ENCODE measurements around the gene GLRA2. TPM values are rescaled to one million over a fixed set of nuclear protein-coding genes. Genes with fewer than 3 reads are reported as not detected.

GLRA2 gene
- 0.22 TPM for total RNA-seq

DNA sequence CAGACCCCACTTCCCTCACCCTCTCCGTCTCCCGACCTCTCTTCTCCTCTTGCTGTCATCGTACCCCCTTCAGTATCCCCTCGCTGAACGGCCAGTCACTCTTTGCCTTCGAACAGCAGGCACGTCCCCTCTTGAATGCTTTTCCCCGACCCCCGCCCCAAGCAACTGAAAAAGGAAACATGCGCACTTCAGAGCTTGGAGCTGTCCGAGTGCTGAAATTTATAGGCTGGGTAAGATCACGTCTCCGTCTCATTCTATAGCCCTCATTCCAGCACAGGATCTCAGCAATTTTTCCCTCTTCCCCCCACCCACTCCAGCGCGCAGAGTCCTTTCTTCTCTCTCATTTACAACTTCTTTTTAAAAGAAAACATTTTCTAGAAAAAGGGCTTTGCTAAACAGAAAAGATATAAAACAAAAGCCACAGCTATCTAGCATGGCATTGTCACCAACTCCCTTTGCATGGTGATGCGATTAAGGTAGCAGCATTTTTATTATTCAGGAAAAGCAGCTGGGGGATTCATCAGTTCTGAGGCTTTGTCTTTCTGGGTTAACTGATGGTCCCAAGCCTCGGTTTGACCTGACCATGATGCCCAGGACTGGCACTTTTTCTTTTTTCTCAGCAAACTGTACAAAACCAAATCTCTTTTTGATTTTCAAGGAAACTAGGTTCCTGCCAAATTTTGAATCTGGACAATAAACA lies at the start of gene GLRA2:
Gene GLRA2, plus strand, starts transcription at position 247 of the 700 bp plus-strand sequence. CDS start 522 bp downstream, outside the sequence.
- intact Hi-C loops (cut with DNase I): no loop called here
- DNase-seq (ENCODE audit: low spot score) (no peak), ATAC-seq (no peak)

DNA sequence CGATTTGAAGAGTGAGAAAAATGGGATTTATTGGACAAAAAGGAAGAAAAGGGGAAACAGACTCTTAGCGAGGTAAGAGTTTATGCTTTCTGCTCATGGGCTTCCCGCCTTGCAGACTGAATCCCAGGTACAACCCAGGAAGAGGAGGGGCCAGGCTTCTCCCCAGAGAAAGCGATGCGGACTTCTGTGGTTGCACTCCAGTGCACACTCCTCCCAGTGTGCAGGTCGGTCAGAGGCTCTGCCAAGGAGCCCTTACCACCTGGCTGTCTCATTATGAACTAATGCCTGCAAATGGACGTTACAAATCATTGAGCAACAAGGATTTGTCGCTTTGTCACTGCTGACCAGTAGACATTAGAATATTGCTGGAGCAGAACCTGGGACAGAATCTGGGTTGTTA lies 39.9 kb upstream of the GLRA2 start:
- no peak for DNase-seq (ENCODE audit: low spot score)
- ATAC-seq: no peak
- intact Hi-C loops (cut with DNase I): no loop called here

DNA sequence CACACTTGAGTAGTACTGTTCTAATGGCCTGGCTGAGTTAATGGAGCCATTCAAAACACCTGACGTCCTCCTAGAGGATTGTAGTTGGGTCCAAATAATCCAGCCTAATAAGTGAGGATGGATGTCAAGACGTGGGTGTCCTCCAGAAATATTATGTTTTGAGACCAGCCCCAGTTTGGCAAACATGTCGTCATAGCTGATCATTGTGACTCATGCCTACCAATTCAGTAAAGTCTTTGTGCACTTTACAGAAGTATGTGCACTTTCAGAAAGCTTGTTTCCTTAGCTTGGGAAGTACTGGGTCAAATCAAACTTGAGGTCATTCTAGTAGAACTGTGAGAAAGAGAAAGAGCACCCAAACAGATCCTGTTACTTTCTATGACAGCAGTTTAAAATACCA lies 37.6 kb upstream of the GLRA2 start:
- ATAC-seq (no peak), DNase-seq (ENCODE audit: low spot score) (no peak)
- intact Hi-C loops (cut with DNase I): no loop called here

DNA sequence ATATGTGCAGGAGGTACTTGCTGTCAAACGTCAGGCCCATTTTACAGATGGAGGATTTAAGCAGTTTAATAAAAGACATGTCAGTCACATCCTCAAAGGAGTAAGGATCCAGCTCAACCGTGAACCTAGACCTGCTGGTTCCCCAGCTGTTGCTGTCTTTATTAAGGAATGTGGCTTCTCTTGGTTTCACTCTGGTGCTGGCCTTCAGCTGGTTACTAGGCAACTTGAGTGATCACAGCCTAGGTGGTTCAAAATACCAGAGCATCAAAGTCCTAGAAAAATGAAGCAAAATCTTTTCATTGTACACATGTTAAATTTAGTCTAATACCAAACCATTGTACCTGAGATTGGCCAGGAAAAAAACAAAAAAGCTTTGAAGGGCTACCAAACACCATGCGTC lies 32.7 kb upstream of the GLRA2 start:
- intact Hi-C loops (cut with DNase I): no loop called here
- ATAC-seq (peak; percentile 60), DNase-seq (ENCODE audit: low spot score) (no peak)

DNA sequence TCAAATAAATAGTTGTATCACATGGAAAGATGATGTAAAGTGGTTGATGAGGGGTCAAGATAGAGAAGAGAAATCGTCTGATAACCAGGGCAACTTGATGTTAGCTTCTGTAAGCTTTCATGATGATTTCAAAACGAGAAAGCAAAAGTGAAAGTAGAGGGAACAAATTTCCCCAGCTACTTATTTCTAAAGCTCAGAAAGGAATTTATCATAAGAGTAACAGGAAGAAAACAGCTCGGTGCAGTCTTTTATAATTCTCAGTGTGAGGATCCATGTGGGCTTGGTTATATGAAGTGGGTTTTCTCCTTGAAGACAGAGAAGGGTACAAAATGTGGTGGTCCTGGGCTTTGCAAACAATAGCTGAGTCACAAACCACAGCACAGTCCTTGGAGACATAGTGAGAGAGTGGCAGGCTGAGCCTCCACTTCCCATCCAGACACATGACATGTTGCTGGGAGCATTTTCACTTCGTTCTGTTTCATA lies 32.1 kb upstream of the GLRA2 start:
- DNase-seq (ENCODE audit: low spot score) (no peak), ATAC-seq (peak; percentile 76)
- intact Hi-C loops (cut with DNase I): no loop called here

DNA sequence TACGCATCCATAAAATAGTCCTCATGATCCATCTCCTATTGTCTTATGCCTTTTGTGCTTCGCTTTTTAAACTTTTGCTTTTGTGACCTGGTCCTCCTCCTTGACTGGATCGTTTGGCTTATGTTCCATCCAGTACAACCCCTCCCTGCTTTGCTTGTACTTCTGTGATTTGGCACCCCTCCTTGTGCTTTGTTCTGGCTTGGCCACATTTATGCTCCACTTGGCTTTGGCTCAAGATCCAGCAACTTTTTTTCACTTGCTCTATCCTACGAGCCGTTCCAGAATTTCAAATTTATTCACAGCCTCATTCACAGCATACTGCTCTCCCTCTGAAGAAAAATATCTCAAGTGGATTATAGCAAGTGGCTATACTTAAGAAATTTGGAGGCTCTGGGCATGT lies 28.0 kb upstream of the GLRA2 start:
- DNase-seq (ENCODE audit: low spot score) (no peak), ATAC-seq (peak; percentile 42)
- intact Hi-C loops (cut with DNase I): no loop called here

DNA sequence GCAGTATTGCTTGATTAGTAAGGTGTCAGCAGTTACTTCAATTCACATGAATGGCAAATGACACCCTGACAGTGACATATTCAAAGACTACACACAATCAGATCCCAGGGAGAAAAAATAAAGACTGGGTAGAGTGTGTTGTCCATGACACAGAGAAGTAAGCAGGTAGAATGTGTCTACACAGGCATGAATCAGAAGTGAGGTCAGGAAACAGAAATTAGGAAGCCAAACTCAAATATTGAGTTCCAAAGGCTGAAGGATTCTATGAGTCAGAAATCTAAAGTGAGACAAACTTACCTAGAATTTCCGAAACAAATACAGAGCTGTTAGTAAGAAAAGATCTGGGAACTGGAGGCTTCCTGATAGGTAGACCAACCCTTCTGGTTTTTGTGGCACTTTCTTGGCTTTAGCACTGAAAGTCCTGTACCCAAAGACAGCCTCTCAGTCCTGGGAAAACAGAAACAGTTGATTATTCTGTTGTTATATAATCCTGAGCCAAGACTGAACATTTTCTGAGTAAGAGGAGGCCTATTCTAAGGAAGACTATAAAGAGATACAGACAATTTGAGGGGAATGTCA lies 24.3 kb upstream of the GLRA2 start:
- DNase-seq (ENCODE audit: low spot score) (no peak), ATAC-seq (peak; percentile 25)
- intact Hi-C loops (cut with DNase I): no loop called here

DNA sequence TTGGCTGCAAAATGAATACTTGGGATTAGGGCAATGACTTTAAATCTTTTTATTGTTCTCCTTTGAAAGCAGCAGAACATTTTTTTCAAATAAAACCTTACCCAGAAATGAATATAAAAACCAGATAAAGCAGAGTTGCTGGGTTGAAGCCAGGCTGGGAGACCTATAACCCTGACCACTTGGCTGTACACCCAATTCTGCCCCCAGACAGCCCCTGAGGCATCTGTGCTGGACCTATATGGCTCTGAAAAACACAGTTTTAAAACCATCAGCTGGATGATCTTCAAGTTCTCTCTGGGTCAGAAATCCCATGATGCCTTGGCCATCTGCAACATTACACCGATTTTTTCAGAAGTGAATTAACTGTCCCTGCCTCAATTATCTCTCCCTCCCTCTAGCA lies 23.7 kb upstream of the GLRA2 start:
- intact Hi-C loops (cut with DNase I): no loop called here
- DNase-seq (ENCODE audit: low spot score): no peak
- peak; percentile 89 for ATAC-seq

DNA sequence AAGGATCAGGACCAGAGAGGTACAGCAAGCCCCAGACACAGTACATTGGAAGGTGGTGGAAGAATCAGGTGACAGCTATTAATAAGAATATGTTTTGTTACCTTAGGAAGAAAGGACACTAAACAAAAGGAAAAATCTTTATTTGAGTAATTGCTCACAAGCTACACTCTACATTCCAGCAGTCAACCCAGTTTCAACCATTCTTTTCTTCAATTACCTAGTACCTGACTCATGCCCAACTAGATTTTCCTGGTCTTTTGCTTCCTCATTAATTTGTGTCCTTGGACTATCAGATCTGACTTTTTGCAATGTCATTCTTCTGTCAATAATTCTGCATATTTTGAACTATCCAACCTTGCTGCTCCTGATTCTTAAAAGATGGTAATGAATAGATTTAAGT lies 22.5 kb upstream of the GLRA2 start:
- intact Hi-C loops (cut with DNase I): no loop called here
- DNase-seq (ENCODE audit: low spot score): no peak
- no peak for ATAC-seq

DNA sequence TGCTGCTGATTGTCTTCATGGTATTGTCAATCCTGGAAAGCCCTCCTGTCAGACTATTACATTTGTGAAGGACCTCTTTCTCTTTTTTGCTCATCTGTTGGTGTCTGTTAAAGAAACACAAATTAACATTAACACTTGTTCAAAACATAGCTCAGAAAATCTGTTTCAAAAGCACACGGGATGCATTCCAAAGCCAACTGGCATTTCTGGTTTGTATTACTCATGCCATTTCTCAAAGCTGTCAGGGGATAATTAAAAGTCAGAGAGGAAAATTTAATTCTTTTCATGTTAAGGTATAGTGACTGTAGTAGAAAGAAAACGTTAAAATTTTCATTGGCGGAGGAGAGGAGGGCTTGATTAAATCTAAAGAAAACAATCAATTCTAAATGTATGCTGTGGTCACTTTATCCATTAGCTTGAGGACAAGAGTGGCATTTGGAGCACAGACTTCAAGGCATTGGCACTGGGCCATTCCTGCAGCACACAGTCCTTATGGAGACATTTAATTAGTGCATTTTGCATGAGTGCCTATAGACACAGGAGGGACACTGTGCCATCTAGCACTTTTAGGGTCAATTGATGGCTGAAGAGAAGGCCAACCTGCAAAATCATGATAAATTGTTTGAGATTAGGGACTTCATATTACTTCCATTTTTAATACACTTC lies 21.2 kb upstream of the GLRA2 start:
- DNase-seq (ENCODE audit: low spot score): no peak
- no peak for ATAC-seq
- intact Hi-C loops (cut with DNase I): no loop called here

DNA sequence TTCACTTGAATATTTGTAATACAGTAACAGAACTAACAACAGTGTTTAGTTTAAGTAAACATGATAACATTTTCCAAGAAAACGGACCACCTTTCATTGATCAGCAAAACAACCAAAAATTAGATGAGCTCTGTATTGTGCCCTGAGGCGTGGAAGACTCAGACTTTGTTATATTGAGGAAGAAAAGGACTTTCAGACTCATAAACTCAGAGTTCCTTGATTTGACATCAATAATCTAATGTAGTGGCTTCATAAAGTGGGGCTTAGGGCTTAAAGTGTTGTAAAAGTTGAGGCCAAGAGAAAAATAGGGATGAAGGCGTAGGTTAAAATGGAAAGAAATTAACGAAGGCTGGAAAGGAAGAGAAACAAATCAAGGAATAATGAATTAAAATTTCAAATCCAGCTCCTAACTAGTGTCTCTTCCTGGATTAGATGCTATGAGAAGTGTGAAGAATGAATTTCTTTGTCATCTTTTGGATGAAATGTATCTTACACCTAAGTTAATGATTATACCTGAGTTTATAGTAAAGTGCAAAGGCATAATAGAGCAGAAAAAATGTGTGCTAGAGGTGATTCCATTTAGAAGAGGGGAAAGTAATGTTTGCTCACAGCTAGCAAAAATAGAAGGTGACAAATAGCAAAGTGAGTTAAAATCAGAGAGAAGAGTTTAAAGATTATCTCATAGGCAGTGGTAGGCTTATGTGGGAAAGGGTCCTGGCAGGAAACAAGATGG lies 19.8 kb upstream of the GLRA2 start:
- DNase-seq (ENCODE audit: low spot score): no peak
- no peak for ATAC-seq
- intact Hi-C loops (cut with DNase I): no loop called here

DNA sequence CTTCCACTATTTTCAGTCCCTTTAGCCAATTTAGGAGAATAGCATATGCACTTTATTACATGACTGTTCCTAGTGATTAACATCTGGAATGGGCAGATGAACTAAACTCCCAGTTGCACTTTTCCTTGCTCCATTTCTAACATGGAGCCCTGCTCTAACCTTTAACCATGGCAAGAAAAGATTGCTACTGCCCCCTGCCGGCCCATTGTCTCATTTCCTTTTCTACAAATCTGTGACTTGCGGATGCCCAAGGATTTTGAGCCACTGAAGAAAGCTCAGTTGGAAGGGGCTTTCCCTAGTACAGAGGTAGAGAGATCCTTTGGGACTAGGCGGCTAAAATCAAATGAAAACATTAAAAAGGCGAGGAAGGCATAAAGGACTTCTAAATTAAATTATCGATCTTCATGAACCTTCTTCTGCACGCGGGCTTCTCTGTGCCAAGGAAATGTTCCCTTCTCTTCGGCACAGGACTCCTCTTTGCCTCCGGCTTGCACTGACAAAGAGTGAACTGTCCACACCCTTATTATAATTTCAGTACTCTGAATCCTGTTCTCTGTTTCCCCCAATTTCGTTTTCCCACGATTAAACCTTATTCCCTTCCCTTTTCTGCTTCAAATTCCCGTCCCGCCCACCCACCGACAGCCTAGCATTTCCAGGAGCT lies 577 bp upstream of the GLRA2 start:
- ATAC-seq: peak; percentile 68
- intact Hi-C loops (cut with DNase I): no loop called here
- DNase-seq (ENCODE audit: low spot score): peak; percentile 68

DNA sequence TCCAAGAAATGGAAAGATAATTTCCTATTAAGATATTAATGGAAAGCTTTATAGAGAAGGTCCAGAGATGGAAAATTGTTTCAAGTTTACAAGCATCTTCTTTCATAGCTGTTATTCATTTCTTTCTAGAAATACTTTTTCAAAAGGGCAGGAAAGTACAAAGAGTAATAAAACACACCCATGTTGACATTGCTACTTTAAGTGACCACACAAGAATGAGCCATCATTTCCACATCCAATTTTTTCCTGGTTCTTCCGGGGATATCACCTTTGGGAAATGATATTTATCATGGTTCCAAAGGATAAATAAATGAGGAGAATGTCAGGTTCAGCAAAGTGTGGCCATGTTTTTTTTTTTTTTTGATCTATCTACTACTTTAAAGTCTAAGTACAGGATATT lies 4.5 kb downstream of the GLRA2 start:
- ATAC-seq (no peak), DNase-seq (ENCODE audit: low spot score) (no peak)
- intact Hi-C loops (cut with DNase I): no loop called here

DNA sequence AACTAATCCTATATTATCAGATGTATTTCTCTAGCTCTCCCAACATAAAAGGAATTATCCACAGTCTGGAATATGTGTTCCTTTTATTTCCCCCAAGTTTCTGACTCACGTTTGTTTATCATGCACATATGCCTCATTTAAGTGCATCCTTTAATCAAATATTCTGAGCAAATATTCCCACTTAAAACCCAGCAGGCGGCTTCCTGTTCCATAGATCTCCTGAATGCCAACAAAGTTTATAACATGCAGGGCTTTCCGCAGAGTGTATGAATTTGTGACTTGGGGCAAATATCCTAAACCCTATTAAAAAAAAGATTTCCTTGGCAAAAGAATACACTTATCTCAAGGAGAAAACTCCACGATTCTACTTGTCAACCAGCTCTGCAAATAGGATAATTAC lies 16.9 kb downstream of the GLRA2 start:
- DNase-seq (ENCODE audit: low spot score) (no peak), ATAC-seq (no peak)
- intact Hi-C loops (cut with DNase I): no loop called here

DNA sequence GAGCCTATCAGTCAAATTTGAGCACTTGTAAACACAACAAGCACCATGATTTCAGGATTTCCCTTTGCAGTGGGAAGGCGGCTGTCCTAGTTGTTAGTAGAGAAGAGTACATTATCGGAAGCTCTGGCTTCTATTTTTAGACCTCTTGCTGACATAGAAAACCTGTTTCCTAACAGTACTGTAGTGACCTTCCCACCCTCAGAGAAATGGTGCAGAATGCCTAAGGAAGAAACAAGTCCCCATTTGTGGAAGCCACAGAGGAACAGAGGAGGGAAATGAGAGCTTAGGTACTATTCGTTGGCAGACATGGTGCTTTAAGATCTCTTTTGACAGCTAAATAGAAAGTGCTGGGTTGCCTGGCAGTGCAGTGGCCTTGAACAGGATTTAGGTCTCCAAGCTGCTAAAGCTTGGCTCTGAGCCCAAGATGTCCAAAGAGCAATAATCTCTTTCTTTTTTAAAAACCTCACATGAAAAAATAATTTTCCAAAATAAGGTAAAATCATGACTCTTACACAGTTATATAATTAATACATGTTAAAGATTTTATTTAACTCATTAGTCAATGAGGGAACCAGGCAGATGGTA lies 24.9 kb downstream of the GLRA2 start:
- ATAC-seq: no peak
- DNase-seq (ENCODE audit: low spot score): no peak
- intact Hi-C loops (cut with DNase I): no loop called here

DNA sequence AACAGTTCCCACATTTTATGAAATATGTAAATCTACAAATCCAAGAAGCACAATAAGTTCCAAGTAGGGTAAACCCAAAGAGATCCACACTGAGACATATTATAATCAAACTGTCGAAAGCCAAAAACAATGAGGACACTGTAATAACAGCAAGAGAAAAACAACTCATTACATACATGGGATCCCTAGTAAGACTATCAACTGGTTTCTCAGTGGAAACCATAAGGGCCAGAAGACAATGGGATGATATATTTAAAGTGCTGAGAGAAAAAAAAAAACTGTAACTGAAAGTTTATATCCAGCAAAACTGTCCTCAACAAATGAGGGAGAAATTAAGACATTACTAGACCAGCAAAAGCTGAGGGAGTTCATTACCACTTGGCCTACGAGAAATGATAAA lies 34.7 kb downstream of the GLRA2 start:
- intact Hi-C loops (cut with DNase I): no loop called here
- no peak for DNase-seq (ENCODE audit: low spot score)
- no peak for ATAC-seq

DNA sequence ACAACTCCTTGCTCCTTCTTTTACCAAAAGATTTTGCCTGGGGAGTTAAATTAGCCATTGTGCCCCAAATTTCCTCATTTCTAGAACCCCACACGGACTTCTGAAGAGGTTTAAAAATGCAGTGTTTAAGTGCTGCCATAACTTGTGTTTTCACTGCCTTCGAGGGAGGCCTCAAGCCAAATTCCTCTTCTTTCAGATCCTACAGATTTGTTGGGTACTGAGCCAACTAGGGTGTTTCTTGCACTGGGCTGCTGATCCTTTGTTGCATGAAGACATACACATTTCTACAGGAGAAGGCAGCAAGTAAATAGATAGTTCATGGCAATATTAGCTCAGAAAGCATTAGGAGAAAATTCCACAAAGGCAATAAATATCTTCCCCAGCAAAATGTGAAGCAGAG lies 43.8 kb downstream of the GLRA2 start:
- intact Hi-C loops (cut with DNase I): no loop called here
- DNase-seq (ENCODE audit: low spot score): no peak
- no peak for ATAC-seq

DNA sequence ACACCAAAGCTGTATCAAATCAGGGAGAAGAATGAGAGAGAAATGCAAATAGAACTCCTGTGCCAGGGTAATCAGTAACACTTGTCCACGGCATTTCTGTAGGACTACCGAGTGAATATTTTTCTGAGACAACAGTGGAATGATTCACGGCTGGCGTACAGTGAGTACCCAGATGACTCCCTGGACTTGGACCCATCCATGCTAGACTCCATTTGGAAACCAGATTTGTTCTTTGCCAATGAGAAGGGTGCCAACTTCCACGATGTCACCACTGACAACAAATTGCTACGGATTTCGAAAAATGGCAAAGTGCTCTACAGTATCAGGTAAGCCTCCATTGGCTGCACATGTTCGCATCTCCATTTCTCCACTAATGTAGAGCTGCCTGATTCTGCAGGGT lies 51.7 kb downstream of the GLRA2 start:
- DNase-seq (ENCODE audit: low spot score): no peak
- no peak for ATAC-seq
- intact Hi-C loops (cut with DNase I): no loop called here

DNA sequence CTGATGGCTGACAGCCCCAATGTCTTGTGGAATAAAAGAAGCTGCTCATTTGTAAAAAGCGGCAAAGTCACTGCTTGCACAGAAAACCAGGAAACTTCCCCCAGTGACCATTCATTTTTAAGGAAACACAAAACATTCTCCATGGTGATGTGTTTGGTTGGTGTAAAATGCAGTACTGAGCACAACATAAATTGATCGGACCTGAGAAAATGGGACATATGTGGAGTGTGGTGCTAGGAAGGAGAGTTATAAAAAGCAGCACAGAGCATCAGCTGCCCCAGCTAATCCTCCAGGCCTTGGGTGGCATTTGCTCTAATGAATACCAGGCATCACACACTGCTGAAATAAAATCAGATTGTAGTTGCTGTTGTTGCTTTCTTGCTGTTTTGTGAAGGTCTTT lies 55.2 kb downstream of the GLRA2 start:
- ATAC-seq: no peak
- intact Hi-C loops (cut with DNase I): no loop called here
- no peak for DNase-seq (ENCODE audit: low spot score)

All from sciatic nerve (tissue), 2 donors.